Measurements from ENCODE around the gene COL4A2.

DNA sequence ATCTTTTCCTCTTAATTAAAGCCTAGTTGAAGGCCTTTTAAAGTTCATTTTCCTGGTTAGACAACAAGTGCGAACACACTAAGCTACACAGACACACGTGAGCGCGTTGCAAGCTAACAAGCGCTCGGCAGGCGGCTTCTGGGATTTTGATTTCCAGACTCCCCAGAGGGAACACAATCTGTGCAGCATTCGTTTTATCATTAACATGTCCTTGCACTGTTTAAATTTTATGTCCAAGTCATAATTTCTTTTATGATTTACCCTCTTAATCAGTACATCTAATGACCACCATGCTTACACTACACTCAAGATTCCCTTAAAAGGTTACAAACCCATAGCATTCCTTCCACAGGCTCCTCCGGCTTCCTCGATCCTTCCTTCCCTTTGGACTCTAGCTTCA lies 16.9 kb upstream of the COL4A2 start:
- TF ChIP-seq, protein P1, sequence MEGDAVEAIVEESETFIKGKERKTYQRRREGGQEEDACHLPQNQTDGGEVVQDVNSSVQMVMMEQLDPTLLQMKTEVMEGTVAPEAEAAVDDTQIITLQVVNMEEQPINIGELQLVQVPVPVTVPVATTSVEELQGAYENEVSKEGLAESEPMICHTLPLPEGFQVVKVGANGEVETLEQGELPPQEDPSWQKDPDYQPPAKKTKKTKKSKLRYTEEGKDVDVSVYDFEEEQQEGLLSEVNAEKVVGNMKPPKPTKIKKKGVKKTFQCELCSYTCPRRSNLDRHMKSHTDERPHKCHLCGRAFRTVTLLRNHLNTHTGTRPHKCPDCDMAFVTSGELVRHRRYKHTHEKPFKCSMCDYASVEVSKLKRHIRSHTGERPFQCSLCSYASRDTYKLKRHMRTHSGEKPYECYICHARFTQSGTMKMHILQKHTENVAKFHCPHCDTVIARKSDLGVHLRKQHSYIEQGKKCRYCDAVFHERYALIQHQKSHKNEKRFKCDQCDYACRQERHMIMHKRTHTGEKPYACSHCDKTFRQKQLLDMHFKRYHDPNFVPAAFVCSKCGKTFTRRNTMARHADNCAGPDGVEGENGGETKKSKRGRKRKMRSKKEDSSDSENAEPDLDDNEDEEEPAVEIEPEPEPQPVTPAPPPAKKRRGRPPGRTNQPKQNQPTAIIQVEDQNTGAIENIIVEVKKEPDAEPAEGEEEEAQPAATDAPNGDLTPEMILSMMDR (IDR thresholded peaks at IDR 0.05), result no peak
- TF ChIP-seq POLR2AphosphoS5 (IDR thresholded peaks at IDR 0.05), result no peak
